Osteocyte (in vitro differentiated cells): ENCODE data around the gene TAF10. TPM values are rescaled to one million over a fixed set of nuclear protein-coding genes. Genes with fewer than 3 reads are reported as not detected.

Source experiments
- DNase-seq: peaks from one replicate; pipeline ENCODE4 v3.0.0; 2021; ENCODE audit warnings: mixed read lengths; ENCODE audit not compliant: unreplicated experiment; ENCODE audit errors: extremely low spot score
- H3K27ac Mint-ChIP-seq: one replicate; pipeline ENCODE4 v1.8.0; 2021; ENCODE audit warnings: mild to moderate bottlenecking, mixed read lengths; ENCODE audit not compliant: unreplicated experiment
- H3K27me3 Mint-ChIP-seq: one replicate; pipeline ENCODE4 v1.8.0; 2021; ENCODE audit warnings: mixed read lengths; ENCODE audit not compliant: unreplicated experiment
- H3K36me3 Mint-ChIP-seq: one replicate; pipeline ENCODE4 v1.8.0; 2021; ENCODE audit warnings: mixed read lengths; ENCODE audit not compliant: unreplicated experiment
- H3K4me1 Mint-ChIP-seq: one replicate; pipeline ENCODE4 v1.8.0; 2021; ENCODE audit warnings: mixed read lengths; ENCODE audit not compliant: unreplicated experiment
- H3K4me3 Mint-ChIP-seq: one replicate; pipeline ENCODE4 v1.8.0; 2021; ENCODE audit warnings: mild to moderate bottlenecking, moderate library complexity, mixed read lengths; ENCODE audit not compliant: unreplicated experiment
- H3K9me3 Mint-ChIP-seq: one replicate; pipeline ENCODE4 v1.8.0; 2021; ENCODE audit warnings: mixed read lengths; ENCODE audit not compliant: unreplicated experiment
- CTCF ChIP-seq: fragments of 200-600 bp; sonication (generic); IDR thresholded peaks from 2 replicates; pipeline ENCODE4 v1.5.0; 2021; ENCODE audit warnings: antibody characterized with exemption, mild to moderate bottlenecking, moderate library complexity
- total RNA-seq: library from RNA; stranded (reverse); gene quantifications from 2 replicates; pipeline ENCODE4 v1.2.1, GENCODE V29; 2021

The TAF10 gene
- total RNA-seq, 1 donor from 2014 or later, result 100 TPM

- Mint-ChIP-seq H3K27me3 (no peaks in the 10 kb centered on the region), H3K4me3 (no peak overlapping the region), H3K4me1 (peaks cover 15% of the 10 kb centered on the region), H3K27ac (no peak overlapping the region), H3K36me3 (peaks cover 2% of the 10 kb centered on the region), H3K9me3 (no peaks in the 10 kb centered on the region)
- no peak for DNase-seq
- no peak for TF ChIP-seq CTCF
Observed at GRCh38 chr11:6571434-6572008, 40.5 kb downstream of the TAF10 start.

- no peak for DNase-seq
- Mint-ChIP-seq H3K9me3 (no peaks in the 10 kb centered on the region), H3K27ac (no peak overlapping the region), H3K27me3 (no peaks in the 10 kb centered on the region), H3K4me1 (peaks cover 13% of the 10 kb centered on the region), H3K4me3 (no peak overlapping the region), H3K36me3 (peaks cover 2% of the 10 kb centered on the region)
- TF ChIP-seq CTCF, result no peak
Observed at GRCh38 chr11:6570691-6571427, 41.2 kb downstream of the TAF10 start.

- TF ChIP-seq CTCF, result no peak
- Mint-ChIP-seq H3K4me1 (peaks cover 13% of the 10 kb centered on the region), H3K27me3 (no peaks in the 10 kb centered on the region), H3K27ac (peak overlapping the region; percentile 9), H3K9me3 (no peaks in the 10 kb centered on the region), H3K4me3 (no peak overlapping the region), H3K36me3 (peaks cover 2% of the 10 kb centered on the region)
- no peak for DNase-seq
Observed at GRCh38 chr11:6569706-6570105, 42.3 kb downstream of the TAF10 start.

DNA sequence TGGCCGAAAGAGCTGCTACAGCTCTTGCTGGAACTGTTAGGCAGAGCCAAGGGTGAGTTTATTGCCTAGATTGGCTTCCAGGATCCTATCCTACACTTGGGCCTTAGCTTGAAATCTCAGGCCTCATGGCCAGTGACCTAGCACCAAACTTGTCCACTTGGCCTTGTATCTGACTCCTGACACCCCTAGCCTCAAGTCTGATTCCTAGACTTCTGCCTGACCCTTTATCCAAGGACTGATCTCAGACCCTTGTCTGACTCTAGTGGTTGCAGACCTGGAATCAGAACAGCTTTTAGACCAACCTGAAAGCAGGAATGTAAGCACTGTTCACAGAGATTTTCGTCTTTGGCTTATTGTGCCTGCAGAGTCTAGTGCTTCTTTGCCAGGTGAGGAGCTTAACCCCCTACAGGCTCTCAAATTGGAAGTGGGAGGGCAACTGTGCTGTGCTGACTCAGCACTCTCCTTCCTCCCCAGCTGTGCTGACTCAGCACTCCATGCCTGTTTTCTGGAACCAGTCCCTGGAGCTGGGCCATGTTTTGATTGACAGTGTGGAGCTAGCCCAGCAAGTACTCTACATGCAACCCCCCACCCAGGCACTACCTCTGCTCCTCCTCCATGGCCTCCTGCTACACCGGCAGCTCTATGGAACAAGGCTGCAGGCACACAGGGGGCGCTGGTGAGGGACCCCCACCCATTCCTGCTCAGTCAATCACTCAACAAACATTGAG lies 43.7 kb downstream of the TAF10 start:
- Mint-ChIP-seq H3K27me3 (no peaks in the 10 kb centered on the region), H3K4me1 (peaks cover 13% of the 10 kb centered on the region), H3K27ac (peak overlapping the region; percentile 63), H3K36me3 (no peaks in the 10 kb centered on the region), H3K4me3 (no peak overlapping the region), H3K9me3 (no peaks in the 10 kb centered on the region)
- DNase-seq, result no peak
- TF ChIP-seq CTCF, result no peak

DNA sequence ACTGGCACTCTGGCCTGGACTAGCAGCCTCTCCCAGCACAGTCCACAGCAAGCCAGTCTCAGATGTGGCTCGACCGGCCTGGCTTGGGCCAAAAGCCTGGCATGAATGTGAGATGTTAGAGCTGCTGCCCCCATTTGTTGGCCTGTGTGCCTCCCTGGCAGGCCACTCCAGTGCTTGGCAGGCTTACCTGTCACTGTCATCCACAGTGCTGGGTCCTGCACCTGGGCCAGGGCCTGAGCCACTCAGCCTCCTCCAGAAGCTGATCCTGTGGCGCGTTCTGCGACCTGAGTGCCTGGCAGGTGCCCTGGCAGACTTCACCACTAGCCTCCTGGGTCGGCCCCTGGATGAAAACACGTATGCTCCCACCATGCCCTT lies 44.7 kb downstream of the TAF10 start:
- DNase-seq, result no peak
- H3K27me3 Mint-ChIP-seq, result no peaks in the 10 kb centered on the region
- H3K36me3 Mint-ChIP-seq, result no peaks in the 10 kb centered on the region
- H3K4me3 Mint-ChIP-seq, result no peak overlapping the region
- H3K9me3 Mint-ChIP-seq, result no peaks in the 10 kb centered on the region
- peaks cover 13% of the 10 kb centered on the region for H3K4me1 Mint-ChIP-seq
- H3K27ac Mint-ChIP-seq, result no peak overlapping the region
- TF ChIP-seq CTCF, result no peak
